GM12864 (cell line): ENCODE results near the gene B4GALNT4.

Source experiments
- DNase-seq: peaks from one replicate; pipeline ENCODE4 v3.0.0-alpha.2; 2011; ENCODE audit warnings: low read depth
- H3K4me3 ChIP-seq: 2 replicates; pipeline ENCODE4 v1.5.1; 2011; ENCODE audit warnings: mild to moderate bottlenecking, low read depth, low read length, control low read depth
- CTCF ChIP-seq: IDR thresholded peaks from 2 replicates; pipeline ENCODE4 v1.5.1; 2011; ENCODE audit warnings: low read depth, mild to moderate bottlenecking, moderate library complexity, low read length, control low read depth, inconsistent platforms; ENCODE audit errors: missing control alignments

Gene B4GALNT4

GRCh38 chr11:416051-416756 is 46.9 kb downstream of the B4GALNT4 start:
- DNase-seq = no peak
- peak overlapping the region; percentile 49; the same call in 1 of the 2 replicates for H3K4me3 ChIP-seq
- no peak for TF ChIP-seq CTCF

GRCh38 chr11:416757-417621 is 47.7 kb downstream of the B4GALNT4 start:
- TF ChIP-seq CTCF = no peak
- H3K4me3 ChIP-seq = peak overlapping the region; percentile 49
- DNase-seq = no peak

- no peak for DNase-seq
- no peak for TF ChIP-seq CTCF
- H3K4me3 ChIP-seq = no peak overlapping the region; the same call in 1 of the 2 replicates
These were observed 48.5 kb downstream of the B4GALNT4 start for GRCh38 chr11:417652-418342.

- H3K4me3 ChIP-seq = no peak overlapping the region
- TF ChIP-seq CTCF = no peak
- DNase-seq = no peak
These were observed 49.3 kb downstream of the B4GALNT4 start for GRCh38 chr11:418343-419247.

- DNase-seq = no peak
- H3K4me3 ChIP-seq = no peak overlapping the region
- no peak for TF ChIP-seq CTCF
These were observed 50.1 kb downstream of the B4GALNT4 start for GRCh38 chr11:419248-420005.
